Endothelial cell of umbilical vein (primary cell): ENCODE measurements around the gene IFIT3.

Experiments used
- EZH2 ChIP-seq: IDR thresholded peaks from 2 replicates; pipeline ENCODE4 v1.6.1; 2012; ENCODE audit warnings: borderline replicate concordance, low read depth, mild to moderate bottlenecking, moderate library complexity, low read length, inconsistent platforms; ENCODE audit not compliant: severe bottlenecking
- TF ChIP-seq, protein P1 (sequence below), 2 donors: IDR thresholded peaks; 1 replicate in 1 of 2; 2 replicates in 1 of 2; pipeline ENCODE4 v1.5.1; 2011; ENCODE audit warnings: low read length in 2 of 2, mild to moderate bottlenecking in 2 of 2, moderate library complexity in 2 of 2, control low read depth in 1 of 2, inconsistent platforms in 1 of 2, low read depth in 1 of 2; ENCODE audit not compliant: insufficient read depth in 1 of 2; ENCODE audit errors: extremely low read depth in 1 of 2

DNA sequence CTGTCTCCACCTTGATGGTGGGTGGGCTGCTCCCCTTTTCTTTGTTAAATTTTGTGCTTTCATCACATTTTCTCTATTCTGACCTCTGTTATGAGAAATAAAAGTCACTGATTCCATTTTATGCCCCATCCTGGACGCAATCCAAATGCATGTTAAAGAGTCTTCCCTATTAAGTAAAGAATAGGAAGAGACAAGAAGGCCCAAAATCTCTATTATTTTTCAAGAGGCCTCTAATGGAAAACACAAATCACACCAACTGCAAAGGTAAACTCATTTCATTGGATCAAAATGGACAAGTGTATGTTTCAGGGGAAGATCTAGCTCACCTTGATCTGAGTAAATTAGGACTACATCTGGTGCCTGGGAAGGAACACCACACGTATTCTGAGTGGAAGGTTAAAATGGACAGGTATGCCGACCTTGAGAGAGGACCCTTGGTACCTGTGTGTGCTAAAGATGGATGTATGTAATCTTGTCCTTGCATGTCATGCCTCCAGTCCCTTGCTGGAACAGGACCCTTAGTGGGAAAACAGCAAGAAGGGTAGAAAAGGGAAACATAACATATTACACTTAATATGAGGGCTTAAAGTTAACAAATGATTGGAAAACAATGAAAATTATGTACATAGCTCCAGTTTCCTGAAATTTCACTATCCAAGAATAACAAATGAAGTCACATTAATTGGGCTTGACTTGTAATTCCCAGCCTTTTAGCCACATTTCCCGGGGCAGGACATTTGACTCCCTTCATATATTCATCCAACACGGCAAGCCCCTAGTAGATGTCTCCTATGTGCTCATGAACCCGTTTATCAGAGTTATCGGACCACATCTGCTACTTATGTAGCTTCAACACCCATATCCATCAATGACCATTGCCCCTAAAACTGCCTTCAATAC, 18.4 kb upstream of the IFIT3 start:
- TF ChIP-seq, protein P1, sequence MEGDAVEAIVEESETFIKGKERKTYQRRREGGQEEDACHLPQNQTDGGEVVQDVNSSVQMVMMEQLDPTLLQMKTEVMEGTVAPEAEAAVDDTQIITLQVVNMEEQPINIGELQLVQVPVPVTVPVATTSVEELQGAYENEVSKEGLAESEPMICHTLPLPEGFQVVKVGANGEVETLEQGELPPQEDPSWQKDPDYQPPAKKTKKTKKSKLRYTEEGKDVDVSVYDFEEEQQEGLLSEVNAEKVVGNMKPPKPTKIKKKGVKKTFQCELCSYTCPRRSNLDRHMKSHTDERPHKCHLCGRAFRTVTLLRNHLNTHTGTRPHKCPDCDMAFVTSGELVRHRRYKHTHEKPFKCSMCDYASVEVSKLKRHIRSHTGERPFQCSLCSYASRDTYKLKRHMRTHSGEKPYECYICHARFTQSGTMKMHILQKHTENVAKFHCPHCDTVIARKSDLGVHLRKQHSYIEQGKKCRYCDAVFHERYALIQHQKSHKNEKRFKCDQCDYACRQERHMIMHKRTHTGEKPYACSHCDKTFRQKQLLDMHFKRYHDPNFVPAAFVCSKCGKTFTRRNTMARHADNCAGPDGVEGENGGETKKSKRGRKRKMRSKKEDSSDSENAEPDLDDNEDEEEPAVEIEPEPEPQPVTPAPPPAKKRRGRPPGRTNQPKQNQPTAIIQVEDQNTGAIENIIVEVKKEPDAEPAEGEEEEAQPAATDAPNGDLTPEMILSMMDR (IDR thresholded peaks at IDR 0.05; ENCODE audit: extremely low read depth in 1 of 2, insufficient read depth in 1 of 2, low read depth in 1 of 2, low read length in 2 of 2): no peak
- TF ChIP-seq EZH2: no peak
